GM23338 (cell line): Measurements from ENCODE around the gene SLC2A5. TPM values are rescaled to one million over a fixed set of nuclear protein-coding genes. Genes with fewer than 3 reads are reported as not detected.

Experiments used
- ATAC-seq: fragments of 200-7000 bp; cut with Tn5 transposase; 3 replicates; pipeline ENCODE4 v1.9.1; 2020
- DNase-seq: peaks from one replicate; pipeline ENCODE4 v3.0.0-alpha.2; 2015; ENCODE audit warnings: low spot score
- H2AFZ ChIP-seq: fragments of 200-600 bp; sonication (generic); 2 replicates; pipeline ENCODE4 v1.8.0; 2016; ENCODE audit warnings: antibody characterized with exemption, mild to moderate bottlenecking, moderate library complexity
- H3F3A ChIP-seq: fragments of 200-600 bp; sonication (generic); replicated peaks from 2 replicates; pipeline ENCODE4 v1.8.0; 2017; ENCODE audit warnings: antibody characterized with exemption, mixed run types, low read depth
- H3K27ac ChIP-seq: fragments of 200-600 bp; sonication (generic); 2 replicates; pipeline ENCODE4 v1.6.1; 2016; ENCODE audit warnings: low read depth
- H3K27me3 ChIP-seq: fragments of 200-600 bp; sonication (generic); 2 replicates; pipeline ENCODE4 v1.8.0; 2016; ENCODE audit warnings: mild to moderate bottlenecking, mixed run types, moderate library complexity; ENCODE audit not compliant: insufficient read depth
- H3K36me3 ChIP-seq: fragments of 200-600 bp; sonication (generic); 2 replicates; pipeline ENCODE4 v1.8.0; 2016; ENCODE audit warnings: mild to moderate bottlenecking; ENCODE audit not compliant: insufficient read depth
- H3K4me1 ChIP-seq: fragments of 200-600 bp; sonication (generic); 2 replicates; pipeline ENCODE4 v1.8.0; 2016; ENCODE audit warnings: mild to moderate bottlenecking, moderate library complexity; ENCODE audit not compliant: insufficient read depth
- H3K4me2 ChIP-seq: fragments of 200-600 bp; sonication (generic); 2 replicates; pipeline ENCODE4 v1.7.1; 2017; ENCODE audit warnings: mixed run types
- H3K4me3 ChIP-seq: fragments of 200-600 bp; sonication (generic); 2 replicates; pipeline ENCODE4 v1.6.1; 2016; ENCODE audit warnings: mixed run types
- H3K79me2 ChIP-seq: fragments of 200-600 bp; sonication (generic); replicated peaks from 2 replicates; pipeline ENCODE4 v1.8.0; 2017; ENCODE audit warnings: mild to moderate bottlenecking; ENCODE audit not compliant: insufficient read depth
- H3K9me2 ChIP-seq: fragments of 200-600 bp; sonication (generic); 2 replicates; pipeline ENCODE4 v1.8.0; 2017; ENCODE audit not compliant: insufficient read depth
- H4K20me1 ChIP-seq: fragments of 200-600 bp; sonication (generic); replicated peaks from 2 replicates; pipeline ENCODE4 v1.8.0; 2017; ENCODE audit warnings: mild to moderate bottlenecking; ENCODE audit not compliant: insufficient read depth
- H3K27ac Mint-ChIP-seq: 2 replicates; pipeline ENCODE4 v1.8.0; 2020; ENCODE audit warnings: inconsistent platforms, mild to moderate bottlenecking, moderate library complexity, mixed read lengths
- H3K27me3 Mint-ChIP-seq: 3 replicates; pipeline ENCODE4 v1.8.0; 2022; ENCODE audit warnings: low read depth, mild to moderate bottlenecking, moderate library complexity, mixed read lengths, inconsistent platforms; ENCODE audit not compliant: insufficient read depth, poor library complexity
- H3K36me3 Mint-ChIP-seq: 3 replicates; pipeline ENCODE4 v1.8.0; 2021; ENCODE audit warnings: low read depth, mild to moderate bottlenecking, inconsistent platforms, moderate library complexity, mixed read lengths
- H3K4me1 Mint-ChIP-seq: 3 replicates; pipeline ENCODE4 v1.8.0; 2020; ENCODE audit warnings: mild to moderate bottlenecking, inconsistent platforms, mixed read lengths
- H3K4me3 Mint-ChIP-seq: 3 replicates; pipeline ENCODE4 v1.8.0; 2021; ENCODE audit warnings: moderate library complexity, mild to moderate bottlenecking, inconsistent platforms, mixed read lengths
- H3K9me3 Mint-ChIP-seq: 3 replicates; pipeline ENCODE4 v1.8.0; 2020; ENCODE audit warnings: moderate library complexity, mild to moderate bottlenecking, inconsistent platforms, mixed read lengths
- CREB1 ChIP-seq: fragments of 250-450 bp; sonication (Bioruptor Pico); IDR thresholded peaks from 2 replicates; pipeline ENCODE4 v1.5.0; 2020; ENCODE audit warnings: low read depth, mild to moderate bottlenecking, moderate library complexity
- EZH2 ChIP-seq: fragments of 200-600 bp; sonication (generic); IDR thresholded peaks from one replicate; pipeline ENCODE4 v1.8.0; 2017; ENCODE audit warnings: antibody characterized with exemption, mild to moderate bottlenecking, low read depth; ENCODE audit not compliant: unreplicated experiment
- EZH2phosphoT487 ChIP-seq: fragments of 200-600 bp; sonication (generic); IDR thresholded peaks from one replicate; pipeline ENCODE4 v1.8.1; 2018; ENCODE audit warnings: antibody characterized with exemption; ENCODE audit not compliant: unreplicated experiment
- JUNB ChIP-seq: IDR thresholded peaks from one replicate; pipeline ENCODE4 v1.6.1; 2016; ENCODE audit warnings: antibody characterized with exemption; ENCODE audit not compliant: unreplicated experiment
- NANOG ChIP-seq: IDR thresholded peaks from 2 replicates; pipeline ENCODE4 v1.6.1; 2016; ENCODE audit warnings: antibody characterized with exemption, borderline replicate concordance
- POLR2AphosphoS5 ChIP-seq: IDR thresholded peaks from 2 replicates; pipeline ENCODE4 v1.6.1; 2016; ENCODE audit warnings: antibody characterized with exemption, low read depth
- STAT1 ChIP-seq: IDR thresholded peaks from one replicate; pipeline ENCODE4 v1.6.1; 2016; ENCODE audit warnings: antibody characterized with exemption; ENCODE audit not compliant: unreplicated experiment
- ZNF114 ChIP-seq: fragments of 250-450 bp; sonication (Bioruptor Pico); IDR thresholded peaks from 2 replicates; pipeline ENCODE4 v1.5.0; 2020; ENCODE audit warnings: mild to moderate bottlenecking, moderate library complexity
- ZNF331 ChIP-seq: fragments of 250-450 bp; sonication (Bioruptor Pico); IDR thresholded peaks from 2 replicates; pipeline ENCODE4 v1.5.0; 2020; ENCODE audit warnings: low read depth, mild to moderate bottlenecking, moderate library complexity
- polyA plus RNA-seq: library from polyadenylated mRNA; unstranded; fragments of >200 nt; fragmentation: Nextera tagmentation; extraction: Ambion mirVana; gene quantifications from 2 replicates; pipeline ENCODE4 v1.2.1, GENCODE V29; 2016
- total RNA-seq: library from RNA; depleted of rRNA; stranded (reverse); fragments of >200 nt; shearing (Covaris generic); gene quantifications from 2 replicates; pipeline ENCODE4 v1.2.3, GENCODE V29; 2014
- TF ChIP-seq, protein P1 (sequence below): IDR thresholded peaks from one replicate; pipeline ENCODE4 v1.6.1; 2018; ENCODE audit warnings: antibody characterized with exemption; ENCODE audit not compliant: unreplicated experiment
- TF ChIP-seq, protein P2 (sequence below): IDR thresholded peaks from 2 replicates; pipeline ENCODE4 v1.6.1; 2016; ENCODE audit warnings: antibody characterized with exemption
- TF ChIP-seq, protein P3 (sequence below), 2 experiments: fragments of 200-600 bp in 1 of 2; sonication (generic) in 1 of 2; conservative IDR thresholded peaks; 2 replicates each; pipeline versions ENCODE4 v1.5.1 to v1.6.1; 2016 to 2017; ENCODE audit warnings: antibody characterized with exemption in 2 of 2, low read depth in 2 of 2, mild to moderate bottlenecking in 2 of 2, moderate library complexity in 1 of 2
- TF ChIP-seq, protein P4 (sequence below): fragments of 250-450 bp; sonication (Bioruptor Pico); IDR thresholded peaks from 2 replicates; pipeline ENCODE4 v1.5.0; 2020; ENCODE audit warnings: mild to moderate bottlenecking, moderate library complexity

The SLC2A5 gene
- total and polyA plus RNA-seq, 2 experiments from 2014 or later, result 0.03 TPM; not detected in 1

DNA sequence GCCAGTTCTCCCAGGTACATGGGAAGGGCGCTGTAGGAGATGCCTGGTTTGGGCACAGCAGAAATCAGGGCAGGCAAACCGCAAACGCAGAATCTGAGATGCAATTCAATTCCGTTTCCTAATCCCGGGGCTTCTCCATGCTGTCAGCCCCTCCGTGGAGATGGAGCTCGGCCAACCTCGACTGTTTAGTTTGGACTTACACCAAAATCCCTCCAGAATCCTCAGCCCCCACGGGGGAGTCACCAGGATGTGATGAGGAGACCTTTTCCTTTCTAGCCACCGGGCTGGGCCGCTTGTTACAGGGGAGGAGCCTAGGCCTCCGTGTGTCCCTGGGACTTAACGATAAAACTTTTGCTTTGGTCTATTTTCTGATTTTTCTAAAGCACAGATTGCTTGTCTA, 51.1 kb downstream of the SLC2A5 start:
- ATAC-seq (no peak), DNase-seq (no peak)
- Histone ChIP-seq H3K4me3 (no peak overlapping the region), H3K36me3 (no peaks in the 10 kb centered on the region), H4K20me1 (no peaks in the 10 kb centered on the region; the same call in 1 of the 2 replicates), H3K9me2 (no peaks in the 10 kb centered on the region), H3K79me2 (no peaks in the 10 kb centered on the region), H3K27ac (no peak overlapping the region), H3K4me1 (no peaks in the 10 kb centered on the region), H3K4me2 (no peak overlapping the region), H3K27me3 (no peaks in the 10 kb centered on the region), H3F3A (no peaks in the 10 kb centered on the region), H2AFZ (no peak overlapping the region)
- no peaks in the 10 kb centered on the region for H3K4me1 Mint-ChIP-seq
- H3K9me3 Mint-ChIP-seq, result no peaks in the 10 kb centered on the region
- no peaks in the 10 kb centered on the region for H3K36me3 Mint-ChIP-seq
- H3K4me3 Mint-ChIP-seq, result no peak overlapping the region
- no peak overlapping the region for H3K27ac Mint-ChIP-seq
- H3K27me3 Mint-ChIP-seq, result peaks cover 9% of the 10 kb centered on the region
- TF ChIP-seq NANOG (no peak), ZNF114 (CRISPR knock-in tag) (no peak), ZNF331 (CRISPR knock-in tag) (no peak), CREB1 (no peak), POLR2AphosphoS5 (no peak), EZH2 (no peak), JUNB (no peak), STAT1 (no peak), EZH2phosphoT487 (no peak)
- TF ChIP-seq, protein P1, sequence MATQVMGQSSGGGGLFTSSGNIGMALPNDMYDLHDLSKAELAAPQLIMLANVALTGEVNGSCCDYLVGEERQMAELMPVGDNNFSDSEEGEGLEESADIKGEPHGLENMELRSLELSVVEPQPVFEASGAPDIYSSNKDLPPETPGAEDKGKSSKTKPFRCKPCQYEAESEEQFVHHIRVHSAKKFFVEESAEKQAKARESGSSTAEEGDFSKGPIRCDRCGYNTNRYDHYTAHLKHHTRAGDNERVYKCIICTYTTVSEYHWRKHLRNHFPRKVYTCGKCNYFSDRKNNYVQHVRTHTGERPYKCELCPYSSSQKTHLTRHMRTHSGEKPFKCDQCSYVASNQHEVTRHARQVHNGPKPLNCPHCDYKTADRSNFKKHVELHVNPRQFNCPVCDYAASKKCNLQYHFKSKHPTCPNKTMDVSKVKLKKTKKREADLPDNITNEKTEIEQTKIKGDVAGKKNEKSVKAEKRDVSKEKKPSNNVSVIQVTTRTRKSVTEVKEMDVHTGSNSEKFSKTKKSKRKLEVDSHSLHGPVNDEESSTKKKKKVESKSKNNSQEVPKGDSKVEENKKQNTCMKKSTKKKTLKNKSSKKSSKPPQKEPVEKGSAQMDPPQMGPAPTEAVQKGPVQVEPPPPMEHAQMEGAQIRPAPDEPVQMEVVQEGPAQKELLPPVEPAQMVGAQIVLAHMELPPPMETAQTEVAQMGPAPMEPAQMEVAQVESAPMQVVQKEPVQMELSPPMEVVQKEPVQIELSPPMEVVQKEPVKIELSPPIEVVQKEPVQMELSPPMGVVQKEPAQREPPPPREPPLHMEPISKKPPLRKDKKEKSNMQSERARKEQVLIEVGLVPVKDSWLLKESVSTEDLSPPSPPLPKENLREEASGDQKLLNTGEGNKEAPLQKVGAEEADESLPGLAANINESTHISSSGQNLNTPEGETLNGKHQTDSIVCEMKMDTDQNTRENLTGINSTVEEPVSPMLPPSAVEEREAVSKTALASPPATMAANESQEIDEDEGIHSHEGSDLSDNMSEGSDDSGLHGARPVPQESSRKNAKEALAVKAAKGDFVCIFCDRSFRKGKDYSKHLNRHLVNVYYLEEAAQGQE, result no peak
- TF ChIP-seq, protein P2, sequence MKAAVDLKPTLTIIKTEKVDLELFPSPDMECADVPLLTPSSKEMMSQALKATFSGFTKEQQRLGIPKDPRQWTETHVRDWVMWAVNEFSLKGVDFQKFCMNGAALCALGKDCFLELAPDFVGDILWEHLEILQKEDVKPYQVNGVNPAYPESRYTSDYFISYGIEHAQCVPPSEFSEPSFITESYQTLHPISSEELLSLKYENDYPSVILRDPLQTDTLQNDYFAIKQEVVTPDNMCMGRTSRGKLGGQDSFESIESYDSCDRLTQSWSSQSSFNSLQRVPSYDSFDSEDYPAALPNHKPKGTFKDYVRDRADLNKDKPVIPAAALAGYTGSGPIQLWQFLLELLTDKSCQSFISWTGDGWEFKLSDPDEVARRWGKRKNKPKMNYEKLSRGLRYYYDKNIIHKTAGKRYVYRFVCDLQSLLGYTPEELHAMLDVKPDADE, result no peak
- TF ChIP-seq, protein P3, sequence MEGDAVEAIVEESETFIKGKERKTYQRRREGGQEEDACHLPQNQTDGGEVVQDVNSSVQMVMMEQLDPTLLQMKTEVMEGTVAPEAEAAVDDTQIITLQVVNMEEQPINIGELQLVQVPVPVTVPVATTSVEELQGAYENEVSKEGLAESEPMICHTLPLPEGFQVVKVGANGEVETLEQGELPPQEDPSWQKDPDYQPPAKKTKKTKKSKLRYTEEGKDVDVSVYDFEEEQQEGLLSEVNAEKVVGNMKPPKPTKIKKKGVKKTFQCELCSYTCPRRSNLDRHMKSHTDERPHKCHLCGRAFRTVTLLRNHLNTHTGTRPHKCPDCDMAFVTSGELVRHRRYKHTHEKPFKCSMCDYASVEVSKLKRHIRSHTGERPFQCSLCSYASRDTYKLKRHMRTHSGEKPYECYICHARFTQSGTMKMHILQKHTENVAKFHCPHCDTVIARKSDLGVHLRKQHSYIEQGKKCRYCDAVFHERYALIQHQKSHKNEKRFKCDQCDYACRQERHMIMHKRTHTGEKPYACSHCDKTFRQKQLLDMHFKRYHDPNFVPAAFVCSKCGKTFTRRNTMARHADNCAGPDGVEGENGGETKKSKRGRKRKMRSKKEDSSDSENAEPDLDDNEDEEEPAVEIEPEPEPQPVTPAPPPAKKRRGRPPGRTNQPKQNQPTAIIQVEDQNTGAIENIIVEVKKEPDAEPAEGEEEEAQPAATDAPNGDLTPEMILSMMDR (conservative IDR thresholded peaks at IDR 0.05; ENCODE audit: low read depth in 2 of 2), result no peak
- TF ChIP-seq, protein P4, sequence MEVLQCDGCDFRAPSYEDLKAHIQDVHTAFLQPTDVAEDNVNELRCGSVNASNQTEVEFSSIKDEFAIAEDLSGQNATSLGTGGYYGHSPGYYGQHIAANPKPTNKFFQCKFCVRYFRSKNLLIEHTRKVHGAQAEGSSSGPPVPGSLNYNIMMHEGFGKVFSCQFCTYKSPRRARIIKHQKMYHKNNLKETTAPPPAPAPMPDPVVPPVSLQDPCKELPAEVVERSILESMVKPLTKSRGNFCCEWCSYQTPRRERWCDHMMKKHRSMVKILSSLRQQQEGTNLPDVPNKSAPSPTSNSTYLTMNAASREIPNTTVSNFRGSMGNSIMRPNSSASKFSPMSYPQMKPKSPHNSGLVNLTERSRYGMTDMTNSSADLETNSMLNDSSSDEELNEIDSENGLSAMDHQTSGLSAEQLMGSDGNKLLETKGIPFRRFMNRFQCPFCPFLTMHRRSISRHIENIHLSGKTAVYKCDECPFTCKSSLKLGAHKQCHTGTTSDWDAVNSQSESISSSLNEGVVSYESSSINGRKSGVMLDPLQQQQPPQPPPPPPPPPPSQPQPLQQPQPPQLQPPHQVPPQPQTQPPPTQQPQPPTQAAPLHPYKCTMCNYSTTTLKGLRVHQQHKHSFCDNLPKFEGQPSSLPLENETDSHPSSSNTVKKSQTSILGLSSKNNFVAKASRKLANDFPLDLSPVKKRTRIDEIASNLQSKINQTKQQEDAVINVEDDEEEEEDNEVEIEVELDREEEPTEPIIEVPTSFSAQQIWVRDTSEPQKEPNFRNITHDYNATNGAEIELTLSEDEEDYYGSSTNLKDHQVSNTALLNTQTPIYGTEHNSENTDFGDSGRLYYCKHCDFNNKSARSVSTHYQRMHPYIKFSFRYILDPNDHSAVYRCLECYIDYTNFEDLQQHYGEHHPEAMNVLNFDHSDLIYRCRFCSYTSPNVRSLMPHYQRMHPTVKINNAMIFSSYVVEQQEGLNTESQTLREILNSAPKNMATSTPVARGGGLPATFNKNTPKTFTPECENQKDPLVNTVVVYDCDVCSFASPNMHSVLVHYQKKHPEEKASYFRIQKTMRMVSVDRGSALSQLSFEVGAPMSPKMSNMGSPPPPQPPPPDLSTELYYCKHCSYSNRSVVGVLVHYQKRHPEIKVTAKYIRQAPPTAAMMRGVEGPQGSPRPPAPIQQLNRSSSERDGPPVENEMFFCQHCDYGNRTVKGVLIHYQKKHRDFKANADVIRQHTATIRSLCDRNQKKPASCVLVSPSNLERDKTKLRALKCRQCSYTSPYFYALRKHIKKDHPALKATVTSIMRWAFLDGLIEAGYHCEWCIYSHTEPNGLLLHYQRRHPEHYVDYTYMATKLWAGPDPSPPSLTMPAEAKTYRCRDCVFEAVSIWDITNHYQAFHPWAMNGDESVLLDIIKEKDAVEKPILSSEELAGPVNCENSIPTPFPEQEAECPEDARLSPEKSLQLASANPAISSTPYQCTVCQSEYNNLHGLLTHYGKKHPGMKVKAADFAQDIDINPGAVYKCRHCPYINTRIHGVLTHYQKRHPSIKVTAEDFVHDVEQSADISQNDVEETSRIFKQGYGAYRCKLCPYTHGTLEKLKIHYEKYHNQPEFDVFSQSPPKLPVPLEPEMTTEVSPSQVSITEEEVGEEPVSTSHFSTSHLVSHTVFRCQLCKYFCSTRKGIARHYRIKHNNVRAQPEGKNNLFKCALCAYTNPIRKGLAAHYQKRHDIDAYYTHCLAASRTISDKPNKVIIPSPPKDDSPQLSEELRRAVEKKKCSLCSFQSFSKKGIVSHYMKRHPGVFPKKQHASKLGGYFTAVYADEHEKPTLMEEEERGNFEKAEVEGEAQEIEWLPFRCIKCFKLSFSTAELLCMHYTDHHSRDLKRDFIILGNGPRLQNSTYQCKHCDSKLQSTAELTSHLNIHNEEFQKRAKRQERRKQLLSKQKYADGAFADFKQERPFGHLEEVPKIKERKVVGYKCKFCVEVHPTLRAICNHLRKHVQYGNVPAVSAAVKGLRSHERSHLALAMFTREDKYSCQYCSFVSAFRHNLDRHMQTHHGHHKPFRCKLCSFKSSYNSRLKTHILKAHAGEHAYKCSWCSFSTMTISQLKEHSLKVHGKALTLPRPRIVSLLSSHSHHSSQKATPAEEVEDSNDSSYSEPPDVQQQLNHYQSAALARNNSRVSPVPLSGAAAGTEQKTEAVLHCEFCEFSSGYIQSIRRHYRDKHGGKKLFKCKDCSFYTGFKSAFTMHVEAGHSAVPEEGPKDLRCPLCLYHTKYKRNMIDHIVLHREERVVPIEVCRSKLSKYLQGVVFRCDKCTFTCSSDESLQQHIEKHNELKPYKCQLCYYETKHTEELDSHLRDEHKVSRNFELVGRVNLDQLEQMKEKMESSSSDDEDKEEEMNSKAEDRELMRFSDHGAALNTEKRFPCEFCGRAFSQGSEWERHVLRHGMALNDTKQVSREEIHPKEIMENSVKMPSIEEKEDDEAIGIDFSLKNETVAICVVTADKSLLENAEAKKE (CRISPR knock-in tag), result no peak
